WTC11 (cell line): ENCODE measurements around the gene KCNJ6. TPM values are rescaled to one million over a fixed set of nuclear protein-coding genes. Genes with fewer than 3 reads are reported as not detected.

Experiments used
- ATAC-seq: fragments of 200-7000 bp; cut with Tn5 transposase; 2 replicates; pipeline ENCODE4 v1.10.0; 2021; ENCODE audit warnings: mild to moderate bottlenecking, moderate library complexity
- CTCF ChIA-PET: fragments of 300-600 bp; sonication (Branson Sonifier 250); formaldehyde crosslinking; loops from one replicate; lab custom pipeline; 2021; ENCODE audit warnings: antibody characterized with exemption; lab: Charles Lee
- POLR2A ChIA-PET: fragments of 350-600 bp; sonication (Branson Sonifier 250); formaldehyde crosslinking; loops from one replicate; lab custom pipeline; 2021; ENCODE audit warnings: antibody characterized with exemption; lab: Charles Lee
- DNase-seq: peaks from one replicate; pipeline ENCODE4 v3.0.0; 2021; ENCODE audit warnings: low spot score
- H3K27ac Mint-ChIP-seq: 2 replicates; pipeline ENCODE4 v1.8.0; 2021; ENCODE audit warnings: mixed read lengths
- H3K27me3 Mint-ChIP-seq: 2 replicates; pipeline ENCODE4 v1.8.0; 2021; ENCODE audit warnings: low read depth, mild to moderate bottlenecking, moderate library complexity, mixed read lengths
- H3K36me3 Mint-ChIP-seq: 2 replicates; pipeline ENCODE4 v1.8.0; 2021; ENCODE audit warnings: mixed read lengths
- H3K4me1 Mint-ChIP-seq: 2 replicates; pipeline ENCODE4 v1.8.0; 2022; ENCODE audit warnings: mixed read lengths
- H3K4me3 Mint-ChIP-seq: 2 replicates; pipeline ENCODE4 v1.8.0; 2021; ENCODE audit warnings: mild to moderate bottlenecking, moderate library complexity, mixed read lengths
- H3K9me3 Mint-ChIP-seq: 2 replicates; pipeline ENCODE4 v1.8.0; 2021; ENCODE audit warnings: mixed read lengths
- AR ChIP-seq: fragments of 250-450 bp; sonication (Bioruptor Pico); IDR thresholded peaks from 2 replicates; pipeline ENCODE4 v1.9.0; 2021; ENCODE audit warnings: mild to moderate bottlenecking
- CREM ChIP-seq: sonication (generic); formaldehyde crosslinking; IDR thresholded peaks from 2 replicates; pipeline ENCODE4 v1.8.1; 2022; ENCODE audit warnings: mild to moderate bottlenecking, missing genetic modification reagents, moderate library complexity
- EMX1 ChIP-seq: fragments of 250-450 bp; sonication (Bioruptor Pico); IDR thresholded peaks from 2 replicates; pipeline ENCODE4 v1.8.0; 2021; ENCODE audit warnings: mild to moderate bottlenecking
- IRF1 ChIP-seq: sonication (generic); formaldehyde crosslinking; IDR thresholded peaks from 2 replicates; pipeline ENCODE4 v1.8.0; 2023; ENCODE audit warnings: missing genetic modification reagents
- JAZF1 ChIP-seq: fragments of 250-450 bp; sonication (Bioruptor Pico); IDR thresholded peaks from 2 replicates; pipeline ENCODE4 v1.9.0; 2021; ENCODE audit warnings: moderate library complexity, mild to moderate bottlenecking, inconsistent platforms
- KAT7 ChIP-seq: sonication (generic); formaldehyde crosslinking; IDR thresholded peaks from 2 replicates; pipeline ENCODE4 v1.8.1; 2023; ENCODE audit warnings: missing genetic modification reagents, mild to moderate bottlenecking, borderline replicate concordance
- MLX ChIP-seq: sonication (generic); formaldehyde crosslinking; IDR thresholded peaks from 2 replicates; pipeline ENCODE4 v1.8.1; 2023; ENCODE audit warnings: mild to moderate bottlenecking, missing genetic modification reagents, moderate library complexity
- NFE2L1 ChIP-seq: sonication (generic); formaldehyde crosslinking; IDR thresholded peaks from 2 replicates; pipeline ENCODE4 v1.8.1; 2023; ENCODE audit warnings: missing genetic modification reagents
- NR1H2 ChIP-seq: sonication (generic); formaldehyde crosslinking; IDR thresholded peaks from 2 replicates; pipeline ENCODE4 v1.9.0; 2021; ENCODE audit warnings: mild to moderate bottlenecking, moderate library complexity, missing genetic modification reagents
- PRRX2 ChIP-seq: fragments of 250-450 bp; sonication (Bioruptor Pico); IDR thresholded peaks from 2 replicates; pipeline ENCODE4 v1.8.0; 2021; ENCODE audit warnings: mild to moderate bottlenecking
- RELA ChIP-seq: sonication (generic); formaldehyde crosslinking; IDR thresholded peaks from 2 replicates; pipeline ENCODE4 v1.8.1; 2022; ENCODE audit warnings: missing genetic modification reagents, mild to moderate bottlenecking, borderline replicate concordance
- ZNF219 ChIP-seq: sonication (generic); formaldehyde crosslinking; IDR thresholded peaks from 2 replicates; pipeline ENCODE4 v1.8.0; 2023; ENCODE audit warnings: missing genetic modification reagents, mild to moderate bottlenecking, borderline replicate concordance
- ZNF232 ChIP-seq: sonication (generic); formaldehyde crosslinking; IDR thresholded peaks from 2 replicates; pipeline ENCODE4 v1.8.0; 2022; ENCODE audit warnings: mild to moderate bottlenecking, missing genetic modification reagents
- ZNF317 ChIP-seq: sonication (generic); formaldehyde crosslinking; IDR thresholded peaks from 2 replicates; pipeline ENCODE4 v1.8.1; 2023; ENCODE audit warnings: low read depth, mild to moderate bottlenecking, moderate library complexity, missing genetic modification reagents, borderline replicate concordance
- total RNA-seq: library from RNA; stranded (reverse); gene quantifications from 3 replicates; pipeline ENCODE4 v1.2.3, GENCODE V29; 2021
- TF ChIP-seq, protein P1 (sequence below): sonication (generic); formaldehyde crosslinking; IDR thresholded peaks from 2 replicates; pipeline ENCODE4 v1.8.0; 2022; ENCODE audit warnings: mild to moderate bottlenecking, missing genetic modification reagents
- TF ChIP-seq, protein P2 (sequence below): fragments of 250-450 bp; sonication (Bioruptor Pico); IDR thresholded peaks from 2 replicates; pipeline ENCODE4 v1.8.0; 2021; ENCODE audit warnings: mild to moderate bottlenecking
- TF ChIP-seq, protein P3 (sequence below): sonication (generic); formaldehyde crosslinking; IDR thresholded peaks from 2 replicates; pipeline ENCODE4 v1.8.1; 2022; ENCODE audit warnings: missing genetic modification reagents, borderline replicate concordance
- TF ChIP-seq, protein P4 (sequence below): sonication (generic); formaldehyde crosslinking; IDR thresholded peaks from 2 replicates; pipeline ENCODE4 v1.8.1; 2023; ENCODE audit warnings: mild to moderate bottlenecking, missing genetic modification reagents
- TF ChIP-seq, protein P5 (sequence below): sonication (generic); formaldehyde crosslinking; IDR thresholded peaks from 2 replicates; pipeline ENCODE4 v1.8.1; 2022; ENCODE audit warnings: low read depth, mild to moderate bottlenecking, moderate library complexity, missing genetic modification reagents, borderline replicate concordance

Gene KCNJ6
- total RNA-seq, 1 experiment from 2014 or later: 0.35 TPM

DNA sequence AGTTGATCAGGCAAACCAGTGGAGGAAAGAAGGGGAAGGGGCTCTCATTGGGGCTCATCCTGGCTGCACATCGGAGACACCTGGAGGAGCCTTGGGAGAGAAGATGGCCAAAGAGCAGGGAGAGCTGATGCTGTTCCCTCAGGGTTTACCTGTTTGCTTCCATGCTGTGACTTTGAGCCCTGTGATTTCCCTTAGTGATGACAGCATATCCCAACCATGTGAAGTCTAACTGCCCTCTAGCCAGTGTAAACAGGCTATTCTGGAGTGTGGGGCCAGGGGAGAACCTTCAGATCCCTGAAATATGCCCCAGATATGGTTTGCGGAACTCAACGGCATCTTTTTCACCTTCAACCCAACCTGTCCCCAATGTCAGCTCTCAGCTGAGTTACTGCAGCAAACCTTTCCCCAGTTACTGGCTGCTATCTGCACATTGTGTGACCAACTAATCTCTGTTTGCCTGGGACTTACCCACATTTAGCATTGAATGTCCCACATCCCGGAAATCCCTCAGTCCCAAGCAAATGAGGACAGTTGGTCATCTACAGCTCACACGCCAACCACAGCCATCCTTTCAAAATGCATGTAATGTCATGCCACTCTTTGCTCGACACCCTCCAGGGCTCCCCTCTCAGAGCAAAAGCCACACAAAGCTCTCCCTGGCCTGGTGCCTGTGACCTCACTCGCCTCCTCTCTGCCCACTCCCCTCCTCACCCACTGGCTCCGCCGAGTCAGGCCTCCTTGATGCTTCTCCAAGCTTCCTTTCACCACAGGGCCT, 242.3 kb downstream of the KCNJ6 start:
- Mint-ChIP-seq H3K36me3 (peaks cover 8% of the 10 kb centered on the region), H3K4me1 (peaks cover 45% of the 10 kb centered on the region), H3K4me3 (no peak overlapping the region), H3K27me3 (peaks cover 29% of the 10 kb centered on the region), H3K27ac (no peak overlapping the region), H3K9me3 (peaks cover 17% of the 10 kb centered on the region)
- DNase-seq (no peak), ATAC-seq (no peak)
- CTCF ChIA-PET: interaction anchor here (0.5 to 3.6 kb wide), 21 partner anchors 9 to 681 kb away, joined by 3 to 29 read pairs (median 3); no protein-coding TSS in a partner anchor
- TF ChIP-seq, protein P1, sequence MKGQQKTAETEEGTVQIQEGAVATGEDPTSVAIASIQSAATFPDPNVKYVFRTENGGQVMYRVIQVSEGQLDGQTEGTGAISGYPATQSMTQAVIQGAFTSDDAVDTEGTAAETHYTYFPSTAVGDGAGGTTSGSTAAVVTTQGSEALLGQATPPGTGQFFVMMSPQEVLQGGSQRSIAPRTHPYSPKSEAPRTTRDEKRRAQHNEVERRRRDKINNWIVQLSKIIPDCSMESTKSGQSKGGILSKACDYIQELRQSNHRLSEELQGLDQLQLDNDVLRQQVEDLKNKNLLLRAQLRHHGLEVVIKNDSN (CRISPR knock-in tag): no peak
- TF ChIP-seq IRF1 (CRISPR knock-in tag) (no peak), ZNF317 (CRISPR knock-in tag) (no peak), PRRX2 (no peak), KAT7 (CRISPR knock-in tag) (no peak), NFE2L1 (CRISPR knock-in tag) (no peak), RELA (no peak), NR1H2 (CRISPR knock-in tag) (no peak), MLX (CRISPR knock-in tag) (no peak), CREM (CRISPR knock-in tag) (no peak), EMX1 (CRISPR knock-in tag) (no peak), ZNF219 (CRISPR knock-in tag) (no peak)
- TF ChIP-seq, protein P2, sequence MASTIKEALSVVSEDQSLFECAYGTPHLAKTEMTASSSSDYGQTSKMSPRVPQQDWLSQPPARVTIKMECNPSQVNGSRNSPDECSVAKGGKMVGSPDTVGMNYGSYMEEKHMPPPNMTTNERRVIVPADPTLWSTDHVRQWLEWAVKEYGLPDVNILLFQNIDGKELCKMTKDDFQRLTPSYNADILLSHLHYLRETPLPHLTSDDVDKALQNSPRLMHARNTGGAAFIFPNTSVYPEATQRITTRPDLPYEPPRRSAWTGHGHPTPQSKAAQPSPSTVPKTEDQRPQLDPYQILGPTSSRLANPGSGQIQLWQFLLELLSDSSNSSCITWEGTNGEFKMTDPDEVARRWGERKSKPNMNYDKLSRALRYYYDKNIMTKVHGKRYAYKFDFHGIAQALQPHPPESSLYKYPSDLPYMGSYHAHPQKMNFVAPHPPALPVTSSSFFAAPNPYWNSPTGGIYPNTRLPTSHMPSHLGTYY (CRISPR knock-in tag): no peak
- TF ChIP-seq, protein P3, sequence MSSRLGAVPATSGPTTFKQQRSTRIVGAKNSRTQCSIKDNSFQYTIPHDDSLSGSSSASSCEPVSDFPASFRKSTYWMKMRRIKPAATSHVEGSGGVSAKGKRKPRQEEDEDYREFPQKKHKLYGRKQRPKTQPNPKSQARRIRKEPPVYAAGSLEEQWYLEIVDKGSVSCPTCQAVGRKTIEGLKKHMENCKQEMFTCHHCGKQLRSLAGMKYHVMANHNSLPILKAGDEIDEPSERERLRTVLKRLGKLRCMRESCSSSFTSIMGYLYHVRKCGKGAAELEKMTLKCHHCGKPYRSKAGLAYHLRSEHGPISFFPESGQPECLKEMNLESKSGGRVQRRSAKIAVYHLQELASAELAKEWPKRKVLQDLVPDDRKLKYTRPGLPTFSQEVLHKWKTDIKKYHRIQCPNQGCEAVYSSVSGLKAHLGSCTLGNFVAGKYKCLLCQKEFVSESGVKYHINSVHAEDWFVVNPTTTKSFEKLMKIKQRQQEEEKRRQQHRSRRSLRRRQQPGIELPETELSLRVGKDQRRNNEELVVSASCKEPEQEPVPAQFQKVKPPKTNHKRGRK (CRISPR knock-in tag): no peak
- POLR2A ChIA-PET: no interaction called here

DNA sequence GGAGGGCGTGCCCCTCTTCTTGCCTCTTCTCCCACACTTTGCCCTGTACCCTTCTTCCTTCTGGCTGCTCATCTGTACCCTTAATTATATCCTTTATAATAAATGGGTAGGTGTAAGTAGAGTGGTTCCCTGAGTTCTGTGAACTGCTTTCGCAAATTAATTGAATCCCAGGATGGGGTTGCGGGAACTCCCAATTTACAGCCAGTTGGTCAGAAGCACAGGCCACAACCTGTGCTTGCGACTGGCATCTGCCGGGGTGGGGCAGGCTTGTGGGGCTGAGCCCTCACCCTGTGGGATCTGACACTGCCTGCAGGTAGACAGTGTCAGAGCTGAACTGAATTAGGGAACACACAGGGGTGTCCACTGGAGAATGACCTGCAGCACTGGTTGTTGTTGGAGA, 244.9 kb downstream of the KCNJ6 start:
- ATAC-seq (no peak), DNase-seq (no peak)
- peaks cover 2% of the 10 kb centered on the region for H3K36me3 Mint-ChIP-seq
- no peak overlapping the region for H3K4me3 Mint-ChIP-seq
- H3K27me3 Mint-ChIP-seq: peaks cover 28% of the 10 kb centered on the region
- H3K9me3 Mint-ChIP-seq: peaks cover 6% of the 10 kb centered on the region
- no peak for TF ChIP-seq AR (CRISPR knock-in tag)
- no peak for TF ChIP-seq ZNF219 (CRISPR knock-in tag)
- TF ChIP-seq MLX (CRISPR knock-in tag): no peak
- no peak for TF ChIP-seq JAZF1 (CRISPR knock-in tag)
- TF ChIP-seq, protein P4, sequence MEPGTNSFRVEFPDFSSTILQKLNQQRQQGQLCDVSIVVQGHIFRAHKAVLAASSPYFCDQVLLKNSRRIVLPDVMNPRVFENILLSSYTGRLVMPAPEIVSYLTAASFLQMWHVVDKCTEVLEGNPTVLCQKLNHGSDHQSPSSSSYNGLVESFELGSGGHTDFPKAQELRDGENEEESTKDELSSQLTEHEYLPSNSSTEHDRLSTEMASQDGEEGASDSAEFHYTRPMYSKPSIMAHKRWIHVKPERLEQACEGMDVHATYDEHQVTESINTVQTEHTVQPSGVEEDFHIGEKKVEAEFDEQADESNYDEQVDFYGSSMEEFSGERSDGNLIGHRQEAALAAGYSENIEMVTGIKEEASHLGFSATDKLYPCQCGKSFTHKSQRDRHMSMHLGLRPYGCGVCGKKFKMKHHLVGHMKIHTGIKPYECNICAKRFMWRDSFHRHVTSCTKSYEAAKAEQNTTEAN (CRISPR knock-in tag): no peak
- TF ChIP-seq, protein P5, sequence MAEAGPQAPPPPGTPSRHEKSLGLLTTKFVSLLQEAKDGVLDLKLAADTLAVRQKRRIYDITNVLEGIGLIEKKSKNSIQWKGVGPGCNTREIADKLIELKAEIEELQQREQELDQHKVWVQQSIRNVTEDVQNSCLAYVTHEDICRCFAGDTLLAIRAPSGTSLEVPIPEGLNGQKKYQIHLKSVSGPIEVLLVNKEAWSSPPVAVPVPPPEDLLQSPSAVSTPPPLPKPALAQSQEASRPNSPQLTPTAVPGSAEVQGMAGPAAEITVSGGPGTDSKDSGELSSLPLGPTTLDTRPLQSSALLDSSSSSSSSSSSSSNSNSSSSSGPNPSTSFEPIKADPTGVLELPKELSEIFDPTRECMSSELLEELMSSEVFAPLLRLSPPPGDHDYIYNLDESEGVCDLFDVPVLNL: no peak
- no peak for TF ChIP-seq ZNF232 (CRISPR knock-in tag)
- POLR2A ChIA-PET: no interaction called here
- no peak overlapping the region for H3K27ac Mint-ChIP-seq
- peaks cover 58% of the 10 kb centered on the region for H3K4me1 Mint-ChIP-seq
- CTCF ChIA-PET: no interaction called here
